HCT116 (cell line): ENCODE results near the gene ECM1. TPM values are rescaled to one million over a fixed set of nuclear protein-coding genes. Genes with fewer than 3 reads are reported as not detected.

Experiments used
- ATAC-seq: fragments of 200-7000 bp; cut with Tn5 transposase; 2 replicates; pipeline ENCODE4 v1.9.1; 2020; ENCODE audit warnings: mild to moderate bottlenecking, moderate library complexity
- BruUV-seq: library from RNA; stranded (reverse); fragments of 400-500 nt; replicated peaks from 2 replicates; lab custom pipeline; 2021; lab: Mats Ljungman, UMichigan
- CTCF ChIA-PET: fragments of 300-600 bp; sonication (Branson Sonifier 250); formaldehyde crosslinking; loops from one replicate; lab custom pipeline; 2021; ENCODE audit warnings: antibody characterized with exemption; lab: Charles Lee
- POLR2A ChIA-PET: fragments of 300-600, 350-600 bp; sonication (Branson Sonifier 250); formaldehyde crosslinking; loops from one replicate; lab custom pipeline; 2021; ENCODE audit warnings: antibody characterized with exemption; lab: Charles Lee
- RAD21 ChIA-PET, 2 experiments: fragments of 300-600 bp; sonication (Branson Sonifier 250); formaldehyde crosslinking; loops; one replicate each; lab custom pipeline; 2023; ENCODE audit warnings: low total read pairs in 2 of 2; ENCODE audit not compliant: uncharacterized antibody in 2 of 2, unreplicated experiment in 2 of 2, low non-redundant PET in 1 of 2; lab: Charles Lee
- DNase-seq: peaks from one replicate; pipeline ENCODE4 v3.0.0-alpha.2; 2010; ENCODE audit warnings: low read depth, low spot score
- H2AFZ ChIP-seq: fragments of 200-600 bp; shearing (Covaris generic), sonication (generic); 2 replicates; pipeline ENCODE4 v1.6.1; 2017; ENCODE audit warnings: low read depth, mixed run types, mixed read lengths, antibody characterized with exemption, low read length; ENCODE audit not compliant: poor library complexity, severe bottlenecking
- H3K27ac ChIP-seq: 2 replicates; pipeline ENCODE4 v1.5.1; 2012; ENCODE audit warnings: low read depth, low read length
- H3K27me3 ChIP-seq: fragments of 200-600 bp; sonication (generic); 2 replicates; pipeline ENCODE4 v1.6.1; 2016; ENCODE audit warnings: mixed run types, low read length, mixed read lengths; ENCODE audit not compliant: insufficient read depth
- H3K36me3 ChIP-seq, 2 experiments: fragments of 200-500 bp in 1 of 2; fragments of 200-600 bp in 1 of 2; sonication (Bioruptor generic) in 1 of 2; sonication (generic) in 1 of 2; 2 replicates each; pipeline versions ENCODE4 v1.5.1 to v1.6.1; 2014 to 2016; ENCODE audit warnings: low read length in 2 of 2, inconsistent platforms in 1 of 2, mixed read lengths in 1 of 2, mixed run types in 1 of 2; ENCODE audit not compliant: insufficient read depth in 2 of 2, control insufficient read depth in 1 of 2
- H3K4me1 ChIP-seq, 2 experiments: fragments of 200-600 bp in 1 of 2; sonication (generic) in 1 of 2; 2 replicates each; pipeline versions ENCODE4 v1.5.1 to v1.6.1; 2012 to 2017; ENCODE audit warnings: low read length in 2 of 2, inconsistent platforms in 1 of 2, mild to moderate bottlenecking in 1 of 2, mixed read lengths in 1 of 2, mixed run types in 1 of 2, moderate library complexity in 1 of 2; ENCODE audit not compliant: insufficient read depth in 2 of 2, control insufficient read depth in 1 of 2
- H3K4me2 ChIP-seq: fragments of 200-600 bp; sonication (generic); 2 replicates; pipeline ENCODE4 v1.6.1; 2017; ENCODE audit warnings: mixed run types, low read length, mixed read lengths
- H3K4me3 ChIP-seq, 2 experiments: fragments of 200-600 bp in 1 of 2; sonication (generic) in 1 of 2; replicated peaks in 1 of 2; 2 replicates each; pipeline ENCODE4 v1.5.1; 2011 to 2016; ENCODE audit warnings: low read length in 2 of 2, control low read depth in 1 of 2, low read depth in 1 of 2, mild to moderate bottlenecking in 1 of 2, mixed read lengths in 1 of 2, mixed run types in 1 of 2
- H3K79me2 ChIP-seq: fragments of 200-600 bp; sonication (generic); 2 replicates; pipeline ENCODE4 v1.6.1; 2017; ENCODE audit warnings: mild to moderate bottlenecking, mixed run types, low read length, moderate library complexity, mixed read lengths; ENCODE audit not compliant: insufficient read depth
- H3K9ac ChIP-seq: fragments of 200-600 bp; sonication (generic); 2 replicates; pipeline ENCODE4 v1.6.1; 2016; ENCODE audit warnings: low read length, mixed read lengths
- H3K9me2 ChIP-seq: fragments of 200-600 bp; sonication (generic), shearing (Covaris generic); 2 replicates; pipeline ENCODE4 v1.6.1; 2017; ENCODE audit warnings: mixed run types, mild to moderate bottlenecking, moderate library complexity; ENCODE audit not compliant: insufficient read depth
- H3K9me3 ChIP-seq, 2 experiments: fragments of 200-500 bp in 1 of 2; fragments of 200-600 bp in 1 of 2; sonication (Bioruptor generic) in 1 of 2; sonication (generic) in 1 of 2; 2 replicates each; pipeline ENCODE4 v1.6.1; 2014 to 2017; ENCODE audit warnings: low read length in 2 of 2, mixed read lengths in 2 of 2, inconsistent platforms in 1 of 2, low read depth in 1 of 2, mild to moderate bottlenecking in 1 of 2, mixed run types in 1 of 2, moderate library complexity in 1 of 2; ENCODE audit not compliant: control insufficient read depth in 1 of 2, insufficient read depth in 1 of 2
- H4K20me1 ChIP-seq: fragments of 200-600 bp; sonication (generic), shearing (Covaris generic); 2 replicates; pipeline ENCODE4 v1.6.1; 2017; ENCODE audit warnings: mixed run types, mild to moderate bottlenecking, moderate library complexity; ENCODE audit not compliant: insufficient read depth
- CBX3 ChIP-seq: IDR thresholded peaks from 2 replicates; pipeline ENCODE4 v1.6.1; 2012; ENCODE audit warnings: low read depth
- EZH2 ChIP-seq: fragments of 200-600 bp; sonication (generic); IDR thresholded peaks from 2 replicates; pipeline ENCODE4 v1.6.1; 2017; ENCODE audit warnings: antibody characterized with exemption, mixed run types
- JUND ChIP-seq: IDR thresholded peaks from 2 replicates; pipeline ENCODE4 v1.6.1; 2012
- POLR2AphosphoS5 ChIP-seq: IDR thresholded peaks from 2 replicates; pipeline ENCODE4 v1.6.1; 2011; ENCODE audit warnings: mild to moderate bottlenecking, low read depth, low read length, moderate library complexity
- SIN3A ChIP-seq: IDR thresholded peaks from 2 replicates; pipeline ENCODE4 v1.6.1; 2012; ENCODE audit warnings: low read depth
- SP1 ChIP-seq: IDR thresholded peaks from 2 replicates; pipeline ENCODE4 v1.6.1; 2012; ENCODE audit warnings: low read depth
- SRF ChIP-seq: IDR thresholded peaks from 2 replicates; pipeline ENCODE4 v1.6.1; 2012; ENCODE audit warnings: low read depth
- ZNF274 ChIP-seq: fragments of 200-500 bp; sonication (Bioruptor generic); IDR thresholded peaks from 2 replicates; pipeline ENCODE4 v1.6.1; 2014; ENCODE audit warnings: mild to moderate bottlenecking, low read depth, low read length, inconsistent platforms
- intact Hi-C: fragments of 100-400 bp; cut with micrococcal nuclease; formaldehyde crosslinking; loops from 2 replicates; pipeline ENCODE4 v1.10.0; 2022
- microRNA-seq: library from miRNA; unstranded; fragments of <30 nt; microRNA quantifications from one replicate; pipeline ENCODE4, GENCODE V29; 2016; ENCODE audit warnings: borderline number of aligned reads
- total RNA-seq: library from RNA; stranded (reverse); gene quantifications from one replicate; pipeline ENCODE4 v1.2.1, GENCODE V29; 2021; ENCODE audit not compliant: unreplicated experiment
- TF ChIP-seq, protein P1 (sequence below): IDR thresholded peaks from 2 replicates; pipeline ENCODE4 v1.6.1; 2012; ENCODE audit warnings: low read depth
- TF ChIP-seq, protein P2 (sequence below): IDR thresholded peaks from 2 replicates; pipeline ENCODE4 v1.6.1; 2012
- TF ChIP-seq, protein P3 (sequence below): IDR thresholded peaks from 2 replicates; pipeline ENCODE4 v1.6.1; 2012

The ECM1 gene
- total RNA-seq, 1 experiment from 2014 or later, result 2.0 TPM

DNA sequence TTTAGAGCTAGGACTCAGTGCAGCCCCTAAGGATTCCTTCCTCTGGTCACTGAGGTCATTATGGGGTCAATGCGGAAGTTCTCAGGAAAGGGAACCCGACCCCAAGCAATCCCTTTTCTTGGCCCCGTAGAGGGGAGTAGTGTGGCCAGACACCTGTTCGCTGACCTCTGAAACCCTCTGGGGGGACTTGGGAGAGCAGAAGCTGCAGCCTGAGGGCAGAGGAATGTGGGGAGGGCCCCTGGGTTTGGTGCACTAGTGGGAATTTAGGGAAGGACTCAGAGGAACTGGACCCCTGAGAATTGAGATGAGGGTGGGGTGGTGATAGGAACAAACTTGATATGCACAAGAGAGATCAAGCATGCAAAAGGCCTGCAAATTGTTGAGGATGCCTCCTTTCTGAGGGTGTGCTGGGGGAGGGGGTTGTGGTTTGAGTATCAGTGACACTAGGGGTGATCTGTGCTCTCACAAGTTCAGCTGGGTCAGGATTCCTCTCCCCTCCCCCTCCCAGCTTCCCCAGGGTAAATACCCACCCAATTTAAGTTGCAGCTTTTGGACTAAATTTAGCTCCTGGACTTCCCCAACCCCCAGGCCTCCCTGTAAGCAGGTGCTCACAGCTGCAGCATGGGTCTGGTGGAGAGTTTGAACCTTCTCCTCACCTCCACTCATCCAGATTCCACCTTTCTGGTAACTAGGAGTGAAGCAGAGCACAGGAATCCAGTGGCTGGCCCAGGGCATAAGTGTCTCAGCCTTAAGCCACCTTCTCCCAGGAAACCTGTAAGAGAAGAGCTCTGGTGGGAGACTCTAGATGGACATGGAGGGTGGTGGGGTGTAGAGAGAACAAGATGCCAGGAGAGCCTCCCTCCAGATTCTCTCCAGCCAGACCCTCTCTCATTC is 54.8 kb downstream of the ECM1 start:
- Histone ChIP-seq H3K79me2 (peaks cover 18% of the 10 kb centered on the region), H3K4me3 (peak overlapping the region; percentile 51 to 68), H3K9me3 (no peaks in the 10 kb centered on the region), H4K20me1 (no peaks in the 10 kb centered on the region), H2AFZ (no peak overlapping the region), H3K36me3 (no peaks in the 10 kb centered on the region), H3K27ac (peak overlapping the region; percentile 95), H3K27me3 (no peaks in the 10 kb centered on the region), H3K9ac (peak overlapping the region; percentile 85), H3K4me1 (peaks cover 46 to 60% of the 10 kb centered on the region in 2 experiments), H3K4me2 (peak overlapping the region; percentile 99), H3K9me2 (no peaks in the 10 kb centered on the region)
- TF ChIP-seq JUND (no peak), SIN3A (no peak), CBX3 (no peak), POLR2AphosphoS5 (no peak), EZH2 (no peak), SRF (no peak), SP1 (no peak), ZNF274 (no peak)
- TF ChIP-seq, protein P1, sequence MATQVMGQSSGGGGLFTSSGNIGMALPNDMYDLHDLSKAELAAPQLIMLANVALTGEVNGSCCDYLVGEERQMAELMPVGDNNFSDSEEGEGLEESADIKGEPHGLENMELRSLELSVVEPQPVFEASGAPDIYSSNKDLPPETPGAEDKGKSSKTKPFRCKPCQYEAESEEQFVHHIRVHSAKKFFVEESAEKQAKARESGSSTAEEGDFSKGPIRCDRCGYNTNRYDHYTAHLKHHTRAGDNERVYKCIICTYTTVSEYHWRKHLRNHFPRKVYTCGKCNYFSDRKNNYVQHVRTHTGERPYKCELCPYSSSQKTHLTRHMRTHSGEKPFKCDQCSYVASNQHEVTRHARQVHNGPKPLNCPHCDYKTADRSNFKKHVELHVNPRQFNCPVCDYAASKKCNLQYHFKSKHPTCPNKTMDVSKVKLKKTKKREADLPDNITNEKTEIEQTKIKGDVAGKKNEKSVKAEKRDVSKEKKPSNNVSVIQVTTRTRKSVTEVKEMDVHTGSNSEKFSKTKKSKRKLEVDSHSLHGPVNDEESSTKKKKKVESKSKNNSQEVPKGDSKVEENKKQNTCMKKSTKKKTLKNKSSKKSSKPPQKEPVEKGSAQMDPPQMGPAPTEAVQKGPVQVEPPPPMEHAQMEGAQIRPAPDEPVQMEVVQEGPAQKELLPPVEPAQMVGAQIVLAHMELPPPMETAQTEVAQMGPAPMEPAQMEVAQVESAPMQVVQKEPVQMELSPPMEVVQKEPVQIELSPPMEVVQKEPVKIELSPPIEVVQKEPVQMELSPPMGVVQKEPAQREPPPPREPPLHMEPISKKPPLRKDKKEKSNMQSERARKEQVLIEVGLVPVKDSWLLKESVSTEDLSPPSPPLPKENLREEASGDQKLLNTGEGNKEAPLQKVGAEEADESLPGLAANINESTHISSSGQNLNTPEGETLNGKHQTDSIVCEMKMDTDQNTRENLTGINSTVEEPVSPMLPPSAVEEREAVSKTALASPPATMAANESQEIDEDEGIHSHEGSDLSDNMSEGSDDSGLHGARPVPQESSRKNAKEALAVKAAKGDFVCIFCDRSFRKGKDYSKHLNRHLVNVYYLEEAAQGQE, result no peak
- TF ChIP-seq, protein P2, sequence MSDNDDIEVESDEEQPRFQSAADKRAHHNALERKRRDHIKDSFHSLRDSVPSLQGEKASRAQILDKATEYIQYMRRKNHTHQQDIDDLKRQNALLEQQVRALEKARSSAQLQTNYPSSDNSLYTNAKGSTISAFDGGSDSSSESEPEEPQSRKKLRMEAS, result no peak
- TF ChIP-seq, protein P3, sequence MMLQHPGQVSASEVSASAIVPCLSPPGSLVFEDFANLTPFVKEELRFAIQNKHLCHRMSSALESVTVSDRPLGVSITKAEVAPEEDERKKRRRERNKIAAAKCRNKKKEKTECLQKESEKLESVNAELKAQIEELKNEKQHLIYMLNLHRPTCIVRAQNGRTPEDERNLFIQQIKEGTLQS, result no peak
- ChIA-PET CTCF (interaction anchor here (1.0 to 4.8 kb wide), 8 partner anchors 11 to 433 kb away, joined by 5 to 35 read pairs (median 14); partner anchors contain the start of genes ADAMTSL4 and ENSA), POLR2A (interaction anchor here (0.7 to 6.6 kb wide), 7 partner anchors 9 to 135 kb away, joined by 3 to 41 read pairs (median 3); partner anchors contain the start of genes GOLPH3L and MCL1), RAD21 (no interaction called here)
- DNase-seq (no peak), ATAC-seq (no peak)
- intact Hi-C loops, result loop anchor here (5.0 to 10.0 kb wide), 3 partner anchors 132 to 445 kb away; partner anchors contain the start of genes GOLPH3L, MINDY1 and PRUNE1
- BruUV-seq, result no TSS peak

Small RNAs within 50 kb of the gene (microRNA-seq; reads per million reads assigned to microRNA genes)
- gene MIR4257, result not detected
- gene MIR6878, result not detected

Other genes with a start within 250 kb of the ECM1 start
- gene APH1A, start 239.1 kb upstream of the ECM1 start, total RNA-seq, result 109 TPM
- 1.5 TPM for gene C1orf54, start 235.3 kb upstream of the ECM1 start, total RNA-seq
- gene CIART, start 225.6 kb upstream of the ECM1 start, total RNA-seq, result 0.22 TPM
- gene MRPS21, start 214.2 kb upstream of the ECM1 start, total RNA-seq, result 96.9 TPM
- gene PRPF3, start 186.6 kb upstream of the ECM1 start, total RNA-seq, result 59.9 TPM
- gene RPRD2, start 144.0 kb upstream of the ECM1 start, total RNA-seq, result 26.7 TPM
- 23.2 TPM for gene TARS2, start 20.7 kb upstream of the ECM1 start, total RNA-seq
- gene FALEC, start 7.6 kb downstream of the ECM1 start, total RNA-seq, result 0.59 TPM
- gene ADAMTSL4, start 41.3 kb downstream of the ECM1 start, total RNA-seq, result 4.3 TPM
- gene MCL1, start 71.5 kb downstream of the ECM1 start, total RNA-seq, result 146 TPM
- gene ENSA, start 121.5 kb downstream of the ECM1 start, total RNA-seq, result 130 TPM
- gene GOLPH3L, start 189.0 kb downstream of the ECM1 start, total RNA-seq, result 28.0 TPM
- not detected for gene HORMAD1, start 212.8 kb downstream of the ECM1 start, total RNA-seq